ENCODE results near the gene MTR.

DNA sequence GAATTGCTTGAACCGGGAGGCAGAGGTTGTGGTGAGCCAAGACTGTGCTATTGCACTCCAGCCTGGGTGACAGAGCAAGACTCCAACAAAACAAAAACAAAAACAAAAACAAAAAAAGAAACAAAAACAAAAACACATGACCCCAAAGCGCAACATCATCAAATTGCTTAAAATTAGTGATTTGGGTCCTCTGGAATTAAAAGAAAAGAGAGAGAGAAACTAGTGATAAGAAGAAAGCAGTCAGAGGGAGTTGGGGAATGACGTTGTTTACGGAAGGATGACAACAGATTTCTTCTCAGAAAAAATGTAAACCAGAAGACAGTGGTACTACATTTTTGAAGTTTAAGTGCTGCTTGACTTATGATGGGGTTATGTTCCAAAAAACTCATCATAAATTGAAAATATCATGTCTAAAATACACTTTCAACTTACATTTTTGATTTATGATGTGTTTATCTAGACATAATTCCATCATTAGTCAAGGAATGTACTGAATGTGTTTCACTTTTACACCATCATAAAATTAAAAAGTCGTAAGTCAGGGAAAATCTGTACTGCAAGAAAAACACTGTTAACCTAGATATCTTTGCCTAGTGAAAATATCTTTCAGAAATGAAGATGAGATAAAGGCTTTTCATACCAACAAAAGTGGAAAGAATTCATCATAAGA, 121.2 kb downstream of the MTR start:
- TF ChIP-seq EZH2 (IDR thresholded peaks at IDR 0.05; ENCODE audit: insufficient read depth, poor library complexity, severe bottlenecking) (no peak), EZH2phosphoT487 (IDR thresholded peaks at IDR 0.05; ENCODE audit: insufficient read depth, low read depth) (no peak)
